ENCODE results near the gene ZNF672.

The ZNF672 gene

DNA sequence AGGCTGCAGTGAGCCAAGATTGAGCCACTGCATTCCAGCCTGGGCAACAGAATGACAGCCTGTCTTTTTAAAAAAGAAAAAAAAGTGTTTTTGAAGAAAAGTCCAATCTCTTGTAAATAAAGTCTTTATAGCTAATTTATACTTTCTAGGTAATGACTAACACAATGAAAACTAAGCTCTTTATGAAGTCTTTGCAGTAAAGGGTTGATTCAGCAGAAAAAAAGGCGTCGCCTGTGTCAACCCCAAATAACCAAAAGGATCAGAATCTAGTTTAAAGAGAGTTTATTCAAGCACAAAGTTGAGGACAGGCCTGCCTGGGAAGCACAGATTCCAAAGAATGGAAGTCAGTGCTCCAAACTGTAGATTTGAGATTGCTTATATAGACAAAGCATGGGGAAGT lies 53.7 kb downstream of the ZNF672 start:
- no peak for DNase-seq

DNA sequence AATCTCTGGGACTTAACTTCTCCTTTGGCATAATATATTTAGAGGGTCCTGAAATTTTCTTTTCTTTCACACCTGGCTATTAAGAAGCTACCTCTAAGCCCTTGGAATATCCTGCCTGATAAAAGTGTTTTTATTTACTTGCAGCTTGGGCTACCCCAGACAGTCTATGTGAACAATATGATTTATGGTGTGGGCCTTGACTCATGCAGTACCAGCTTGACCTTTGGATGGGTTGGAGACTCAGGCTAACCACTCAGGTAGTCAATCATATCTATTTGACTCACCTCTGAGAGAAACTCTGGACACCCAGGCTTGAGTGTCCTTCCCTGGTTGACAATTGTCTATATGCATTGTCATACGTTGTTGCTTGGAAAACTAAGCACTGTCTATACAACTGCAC lies 54.6 kb downstream of the ZNF672 start:
- DNase-seq: no peak

DNA sequence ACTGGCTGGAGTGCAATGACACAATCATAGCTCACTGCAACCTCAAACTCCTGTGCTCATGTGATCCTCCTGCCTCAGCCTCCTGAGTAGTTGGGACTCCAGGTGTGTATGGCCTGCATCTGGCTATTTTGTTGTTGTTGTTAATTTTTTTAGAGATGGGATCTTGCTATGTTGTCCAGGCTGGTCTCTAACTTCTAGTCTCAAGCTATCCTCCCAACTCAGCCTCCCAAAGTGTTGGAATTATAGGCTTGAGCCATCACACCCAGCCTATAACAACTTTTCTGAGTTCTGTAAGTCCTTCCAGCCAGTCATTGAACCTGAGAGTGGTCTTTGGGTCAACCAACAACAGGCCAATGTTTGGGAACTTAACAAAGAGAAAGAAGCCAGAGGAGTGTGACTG lies 56.8 kb downstream of the ZNF672 start:
- no peak for DNase-seq

DNA sequence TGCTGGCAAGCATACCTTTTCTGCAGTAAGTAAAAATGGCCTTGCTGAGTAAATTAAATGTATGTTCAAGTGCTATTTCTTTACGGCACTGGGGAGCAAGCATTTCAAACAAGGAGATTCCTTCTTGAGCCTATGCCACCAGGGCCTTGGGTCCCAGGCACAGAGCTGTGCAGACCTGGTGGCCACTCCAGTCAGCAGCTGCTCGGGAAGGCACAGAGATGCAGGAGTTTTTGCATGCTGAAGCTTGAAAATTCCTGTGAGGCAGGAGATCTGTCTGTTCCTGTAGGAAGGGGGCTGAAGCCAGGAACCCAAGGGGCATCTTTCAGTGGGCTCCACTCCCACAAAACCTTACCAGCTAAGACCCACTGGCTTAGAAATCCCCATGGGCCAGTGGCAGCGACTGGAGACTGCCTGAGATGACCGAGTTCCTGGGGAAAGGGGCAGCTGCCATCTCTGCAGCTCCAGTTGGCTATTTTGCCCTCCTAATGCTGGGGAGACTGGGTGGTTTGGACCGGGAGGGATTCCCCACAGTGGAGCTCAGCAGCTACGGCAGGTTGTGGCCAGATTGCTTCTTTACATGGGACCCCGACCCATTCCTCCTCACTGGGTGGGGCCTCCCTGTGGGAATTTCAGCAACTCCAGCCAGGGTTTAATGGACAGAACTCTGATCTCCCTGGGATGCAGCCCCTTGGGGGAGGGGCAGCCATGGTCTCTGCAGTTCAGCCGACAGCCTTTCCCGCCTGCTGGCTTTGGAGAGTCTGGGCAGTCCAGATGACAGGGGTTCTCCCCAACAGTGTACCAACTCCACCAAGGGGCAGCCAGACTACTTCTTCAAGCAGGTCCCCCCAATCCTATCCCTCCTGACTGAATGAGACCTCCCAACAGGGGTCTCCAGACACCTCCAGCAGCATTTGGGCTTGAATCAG lies 59.7 kb downstream of the ZNF672 start:
- no peak for DNase-seq

Data from CD4-positive, alpha-beta T cell treated with Interleukin-4 for 1 hour (primary cell).